HUDEP-2 (cell line): ENCODE measurements around the gene ATP2A3.

Experiments used
- DNase-seq, 76 experiments: peaks; one replicate each; lab custom pipeline; 2025; ENCODE audit not compliant: unreplicated experiment in 76 of 76; lab: John Stamatoyannopoulos, UW

Gene ATP2A3

GRCh38 chr17:3915995-3916696 lies 48.1 kb downstream of the ATP2A3 start, which contains the start of gene P2RX1:
Gene P2RX1, minus strand, starts transcription at chr17:3916465. Its CDS starts 240 bp downstream, at chr17:3916225.
- peak in 74 of 76 experiments; percentile 21 to 90 (median 66) for DNase-seq

- peak in 50 of 76 experiments; percentile 5 to 57 (median 30) for DNase-seq
Measured at GRCh38 chr17:3915581-3915994, 48.6 kb downstream of the ATP2A3 start.

GRCh38 chr17:3914312-3914670 lies 49.9 kb downstream of the ATP2A3 start:
- no peak for DNase-seq

GRCh38 chr17:3913531-3914311 lies 50.5 kb downstream of the ATP2A3 start:
- peak in 68 of 76 experiments; percentile 9 to 88 (median 65) for DNase-seq

- no peak for DNase-seq
Measured at GRCh38 chr17:3912827-3913226, 51.4 kb downstream of the ATP2A3 start.

- no peak for DNase-seq
Measured at GRCh38 chr17:3911271-3912053, 52.8 kb downstream of the ATP2A3 start.

GRCh38 chr17:3910420-3911270 lies 53.6 kb downstream of the ATP2A3 start:
- no peak for DNase-seq

GRCh38 chr17:3909257-3909656 lies 55.0 kb downstream of the ATP2A3 start:
- DNase-seq = no peak

GRCh38 chr17:3907483-3908216 lies 56.6 kb downstream of the ATP2A3 start:
- DNase-seq = peak in 2 of 76 experiments; percentile 7 to 15

GRCh38 chr17:3906881-3907280 lies 57.4 kb downstream of the ATP2A3 start:
- no peak for DNase-seq

GRCh38 chr17:3905017-3905520 lies 59.2 kb downstream of the ATP2A3 start:
- DNase-seq = no peak

- DNase-seq = no peak
Measured at GRCh38 chr17:3904501-3904900, 59.7 kb downstream of the ATP2A3 start.

GRCh38 chr17:3903881-3904290 lies 60.4 kb downstream of the ATP2A3 start:
- DNase-seq = no peak

GRCh38 chr17:3903051-3903825 lies 61.0 kb downstream of the ATP2A3 start:
- no peak for DNase-seq

GRCh38 chr17:3900646-3901045 lies 63.6 kb downstream of the ATP2A3 start:
- DNase-seq = no peak

GRCh38 chr17:3897731-3898130 lies 66.5 kb downstream of the ATP2A3 start:
- no peak for DNase-seq

GRCh38 chr17:3896968-3897235 lies 67.3 kb downstream of the ATP2A3 start:
- no peak for DNase-seq

GRCh38 chr17:3896108-3896967 lies 67.9 kb downstream of the ATP2A3 start:
- no peak for DNase-seq
